NCI-H1694 treated with DMSO at 0.1 percent for 48 hours (cell line): Measurements from ENCODE around the gene STARD3NL.
"Not testable (repeated sequence)": the region's sequence is repeated elsewhere in the genome, so short reads cannot be mapped to it uniquely, and the experiment has no call there.

Experiments
- DNase-seq: peaks from one replicate; lab custom pipeline; 2025; lab: John Stamatoyannopoulos, UW

The STARD3NL gene

DNA sequence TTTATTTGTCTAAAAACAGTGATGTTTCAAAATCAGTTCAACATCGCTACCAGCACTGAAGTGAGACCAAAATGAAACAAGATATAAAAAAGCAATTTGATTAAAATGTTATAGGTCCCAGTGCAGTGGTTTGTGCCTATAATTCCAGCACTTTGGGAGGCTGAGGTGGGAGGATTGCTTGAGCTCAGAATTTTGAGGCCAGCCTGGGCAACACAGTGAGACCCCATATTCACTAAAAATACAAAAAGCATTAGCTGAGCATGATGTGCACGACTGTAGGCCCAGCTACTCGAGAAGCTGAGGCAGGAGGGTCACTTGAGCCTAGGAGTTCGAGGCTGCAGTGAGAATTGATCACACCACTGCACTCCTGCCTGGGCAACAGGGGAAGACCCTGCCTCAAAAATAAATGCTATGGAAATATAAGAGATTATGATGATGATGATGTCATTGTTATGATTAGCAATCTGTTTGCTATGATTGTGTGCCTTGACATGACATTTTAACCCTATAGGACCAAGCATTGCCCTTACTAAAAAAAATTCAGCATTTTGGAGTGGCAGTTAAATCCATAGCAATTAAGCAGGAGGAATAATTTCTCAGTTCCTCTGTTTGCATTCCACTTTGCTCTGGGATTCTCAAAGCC, 91.8 kb downstream of the STARD3NL start:
- DNase-seq = not testable (repeated sequence)

DNA sequence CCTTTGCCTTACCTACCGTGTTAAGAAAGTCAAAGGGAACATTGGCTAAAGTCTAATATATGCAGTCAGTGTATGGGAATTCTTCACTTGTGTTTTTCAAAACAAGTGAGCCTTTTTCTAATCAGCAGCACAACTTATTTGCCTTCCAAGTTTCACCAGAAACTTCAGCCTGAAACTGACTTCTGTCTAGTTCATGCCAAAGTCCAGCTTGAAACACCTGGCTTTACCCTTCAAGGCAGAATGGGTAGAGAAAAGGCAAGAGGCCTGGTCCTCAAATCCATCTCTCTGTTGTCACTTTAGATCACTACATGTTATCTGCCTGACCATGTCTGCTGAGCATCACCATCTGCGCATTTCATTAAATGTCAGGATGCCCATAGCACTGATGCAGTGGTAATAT, 92.4 kb downstream of the STARD3NL start:
- not testable (repeated sequence) for DNase-seq

DNA sequence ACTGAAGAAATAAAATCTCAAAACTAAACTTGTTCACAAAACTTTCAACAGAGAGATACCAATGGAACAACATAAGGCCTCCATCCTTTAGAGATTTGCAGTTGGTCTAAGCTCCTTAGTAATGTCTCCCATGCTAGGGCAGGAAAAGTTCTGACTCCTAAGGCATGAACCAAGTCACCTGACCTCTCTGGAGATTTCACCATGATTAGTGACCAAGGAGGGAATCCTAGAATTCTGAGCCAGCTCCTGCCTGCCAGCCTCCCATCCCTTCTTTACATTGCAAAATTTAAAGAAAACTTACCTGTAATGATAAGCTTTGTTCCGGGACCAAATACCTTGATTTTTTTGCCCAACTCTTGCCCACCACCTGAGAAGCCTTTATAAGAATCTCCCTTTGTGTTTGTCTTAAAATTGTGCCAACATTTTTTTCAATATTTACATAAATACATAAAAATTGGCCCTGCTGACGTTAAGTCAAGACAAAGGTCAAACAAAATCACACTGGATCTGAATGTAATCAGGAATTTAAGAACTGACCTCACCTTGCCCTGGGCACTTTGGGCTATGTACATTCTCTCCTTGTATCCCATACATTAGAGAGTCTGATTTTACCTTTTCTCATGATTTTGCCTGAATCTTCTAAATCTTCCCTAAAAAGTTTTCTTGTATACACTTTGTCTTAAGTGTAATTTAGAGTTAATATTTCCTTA, 95.4 kb downstream of the STARD3NL start, which contains the start of gene TARP:
Gene TARP, minus strand, starts transcription at position 351 of the 710 bp plus-strand sequence.
- DNase-seq = no peak

DNA sequence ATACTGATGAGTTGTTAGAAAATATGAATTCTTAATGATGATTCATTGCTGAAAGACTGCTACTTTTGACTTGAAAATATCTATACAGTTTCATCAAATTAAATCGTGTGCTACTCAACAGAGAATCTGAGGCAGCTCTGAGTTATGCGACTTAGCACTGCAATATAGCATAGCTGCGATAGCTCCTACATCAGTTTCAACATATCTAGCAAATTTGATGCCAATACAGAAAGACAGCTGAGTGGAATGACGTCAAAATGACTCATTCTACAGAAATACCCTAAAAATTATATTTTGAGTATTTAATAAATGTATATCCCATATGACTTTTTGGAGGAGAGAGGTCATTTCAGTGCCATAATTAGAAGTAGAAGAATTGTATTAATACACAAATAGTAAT, 96.4 kb downstream of the STARD3NL start:
- DNase-seq = no peak

DNA sequence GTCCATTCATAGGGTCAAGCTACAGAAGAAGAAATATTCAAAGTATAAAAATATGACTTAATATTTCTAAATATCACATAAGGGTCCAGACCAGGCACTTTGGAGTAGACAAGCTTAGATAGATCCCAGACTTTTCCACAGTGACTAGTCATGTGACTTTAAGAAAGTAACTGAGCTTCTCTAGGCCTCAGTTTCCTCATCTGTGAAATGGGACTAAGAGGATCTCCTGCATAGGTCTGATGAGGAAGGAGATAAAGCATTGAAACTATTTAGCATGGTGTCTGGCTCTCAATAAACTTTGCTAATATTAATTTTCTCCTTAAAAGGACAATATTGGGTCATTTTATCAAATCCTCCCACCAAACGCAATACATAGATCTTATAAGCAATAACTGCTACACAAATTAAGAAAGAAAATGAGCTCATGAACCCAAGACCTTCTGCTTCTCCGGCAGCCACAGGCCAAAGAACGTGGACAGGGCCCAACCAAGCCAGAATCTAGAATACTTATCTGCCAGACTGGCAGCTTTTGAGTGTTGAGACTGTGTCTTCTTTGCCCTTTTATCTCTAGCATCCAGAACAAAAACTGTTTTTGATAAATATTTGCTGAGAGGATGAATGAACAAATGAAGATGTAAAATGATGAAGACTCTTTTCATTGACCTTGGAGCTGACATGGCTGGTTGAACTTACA, 97.0 kb downstream of the STARD3NL start:
- DNase-seq = no peak

DNA sequence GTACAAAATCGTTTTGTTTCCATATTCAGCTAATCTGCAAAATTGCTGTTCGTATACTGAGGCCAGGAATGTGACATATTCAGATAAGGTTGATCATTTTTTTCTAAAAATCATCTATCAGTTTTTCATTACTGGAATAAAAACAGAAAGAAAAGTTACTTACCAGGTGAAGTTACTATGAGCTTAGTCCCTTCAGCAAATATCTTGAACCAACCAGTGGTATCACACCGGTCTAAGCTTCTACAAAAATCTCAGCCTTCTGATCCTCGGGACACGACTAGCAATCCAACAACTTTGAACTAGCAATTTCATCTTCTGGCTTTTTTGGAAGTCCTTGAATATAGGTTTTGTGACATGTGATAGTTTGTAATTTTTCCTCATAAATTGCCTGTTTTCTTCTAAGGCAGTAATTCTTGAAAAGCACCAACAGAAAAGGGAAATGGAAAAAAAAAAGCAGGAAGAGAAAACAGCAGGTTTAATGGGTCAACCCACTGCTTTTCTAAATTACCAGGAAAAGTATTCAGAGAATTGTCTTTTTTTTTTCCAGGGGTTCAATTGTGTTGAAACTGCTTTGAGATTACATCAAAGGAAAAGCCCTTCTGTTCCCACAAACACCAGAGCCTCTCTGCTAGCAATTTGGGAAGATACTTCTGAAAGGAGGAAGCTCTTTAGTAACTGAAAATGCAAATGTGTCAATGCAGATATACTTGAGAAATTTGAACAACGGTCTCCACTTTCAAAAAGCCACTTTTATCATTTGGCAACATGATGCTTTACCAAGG, 98.2 kb downstream of the STARD3NL start:
- DNase-seq = no peak

DNA sequence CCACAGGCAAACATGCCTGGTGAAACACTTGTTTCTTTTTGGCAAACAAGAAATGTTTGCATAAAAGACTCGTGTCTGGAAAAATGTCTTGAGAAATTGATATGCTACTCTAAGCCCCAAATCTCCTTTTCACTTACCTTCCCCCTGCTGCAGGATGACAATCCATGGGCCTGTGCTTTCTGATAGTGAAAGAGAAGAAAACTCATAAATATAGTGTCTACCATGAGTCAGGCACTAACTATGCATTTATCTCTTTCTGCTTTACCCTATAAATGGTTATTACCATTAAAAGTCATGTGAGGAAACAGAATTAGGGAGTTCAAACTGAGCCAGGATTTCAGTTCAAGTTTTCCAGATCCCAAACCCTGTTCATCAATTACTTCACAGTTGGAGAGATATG, 102.0 kb downstream of the STARD3NL start:
- DNase-seq = no peak
